ENCODE data around the gene CEP41.
A peak's percentile ranks its signal among the peaks of the same experiment; 100 is the strongest.

GRCh38 chr7:130444751-130445407 is 4.1 kb upstream of the CEP41 start:
- TF ChIP-seq CTCF (optimal IDR thresholded peaks at IDR 0.05 in 1 of 3, IDR thresholded peaks at IDR 0.05 in 1 of 3, conservative IDR thresholded peaks at IDR 0.05 in 1 of 3; ENCODE audit: extremely low read depth in 1 of 3, insufficient read depth in 2 of 3, low read length in 3 of 3) (peak in 1 of 3 experiments; percentile 15), EZH2 (IDR thresholded peaks at IDR 0.05; ENCODE audit: low read length) (no peak)
